HEK293T (cell line): ENCODE data around the gene LRRC27.

Experiments
- ELF4 ChIP-seq: fragments of 450-650 bp; IDR thresholded peaks from 2 replicates; pipeline ENCODE4 v1.6.1; 2017; ENCODE audit warnings: antibody characterized with exemption
- FOXA1 ChIP-seq: fragments of 450-650 bp; IDR thresholded peaks from 2 replicates; pipeline ENCODE4 v1.6.1; 2016; ENCODE audit warnings: mild to moderate bottlenecking

- no peak for TF ChIP-seq FOXA1
- no peak for TF ChIP-seq ELF4
Measured at GRCh38 chr10:132354356-132355094, 22.5 kb downstream of the LRRC27 start.
